ENCODE data around the gene LTBP2. TPM values are rescaled to one million over a fixed set of nuclear protein-coding genes. Genes with fewer than 3 reads are reported as not detected.

LTBP2 gene
- total and polyA plus RNA-seq, 2 experiments from 2014 or later: 7.6 to 8.6 TPM

GRCh38 chr14:74638966-74639365 lies 26.9 kb upstream of the LTBP2 start:
- H3K9me3 ChIP-seq (ENCODE audit: low read depth): no peaks in the 10 kb centered on the region

GRCh38 chr14:74638066-74638465 lies 26.0 kb upstream of the LTBP2 start:
- no peak for TF ChIP-seq EZH2phosphoT487 (IDR thresholded peaks at IDR 0.05; ENCODE audit: low read depth, severe bottlenecking, unreplicated experiment)
- no peak for TF ChIP-seq EZH2 (IDR thresholded peaks at IDR 0.05; ENCODE audit: borderline replicate concordance)
- TF ChIP-seq CTCF (IDR thresholded peaks at IDR 0.05; ENCODE audit: poor library complexity): no peak
- 54% methylated on average over 7 of the region's 7 CpGs for WGBS (ENCODE audit: low lambda C conversion rate, missing lambda C conversion rate)
- H3K9me2 ChIP-seq (replicated peaks; ENCODE audit: insufficient read depth): no peaks in the 10 kb centered on the region
- H3K27ac ChIP-seq: no peak overlapping the region
- peaks cover 6% of the 10 kb centered on the region for H3K4me1 ChIP-seq (ENCODE audit: insufficient read depth)
- no peaks in the 10 kb centered on the region for H4K20me1 ChIP-seq (ENCODE audit: insufficient read depth, poor library complexity, severe bottlenecking)
- no peak overlapping the region for H2AFZ ChIP-seq
- H3K36me3 ChIP-seq (replicated peaks; ENCODE audit: insufficient read depth, low read depth): no peaks in the 10 kb centered on the region
- H3K4me3 ChIP-seq: no peak overlapping the region
- no peaks in the 10 kb centered on the region for H3K79me2 ChIP-seq
- H3K9me3 ChIP-seq (ENCODE audit: low read depth): no peaks in the 10 kb centered on the region
- no peak for DNase-seq (ENCODE audit: low spot score)
- no peak overlapping the region for H3K4me2 ChIP-seq
- H3K27me3 ChIP-seq: no peaks in the 10 kb centered on the region

More at GRCh38 chr14:74638966-74639365, 26.9 kb upstream of the LTBP2 start:
- H3K79me2 ChIP-seq: no peaks in the 10 kb centered on the region
- 92% methylated on average over 1 of the region's 1 CpG for WGBS (ENCODE audit: low lambda C conversion rate, missing lambda C conversion rate)
- no peak for DNase-seq (ENCODE audit: low spot score)
- H3K27me3 ChIP-seq: no peaks in the 10 kb centered on the region
- H3K4me3 ChIP-seq: no peak overlapping the region
- no peak overlapping the region for H3K4me2 ChIP-seq
- H2AFZ ChIP-seq: no peak overlapping the region
- TF ChIP-seq EZH2phosphoT487 (IDR thresholded peaks at IDR 0.05; ENCODE audit: low read depth, severe bottlenecking, unreplicated experiment): no peak
- TF ChIP-seq EZH2 (IDR thresholded peaks at IDR 0.05; ENCODE audit: borderline replicate concordance): no peak
- no peak for TF ChIP-seq CTCF (IDR thresholded peaks at IDR 0.05; ENCODE audit: poor library complexity)
- H3K4me1 ChIP-seq (ENCODE audit: insufficient read depth): peaks cover 6% of the 10 kb centered on the region
- H3K9me2 ChIP-seq (replicated peaks; ENCODE audit: insufficient read depth): no peaks in the 10 kb centered on the region
- no peaks in the 10 kb centered on the region for H4K20me1 ChIP-seq (ENCODE audit: insufficient read depth, poor library complexity, severe bottlenecking)
- H3K36me3 ChIP-seq (replicated peaks; ENCODE audit: insufficient read depth, low read depth): no peaks in the 10 kb centered on the region
- H3K27ac ChIP-seq: no peak overlapping the region

- H3K27ac ChIP-seq: no peak overlapping the region
Observed at GRCh38 chr14:74637178-74637550, 25.1 kb upstream of the LTBP2 start.

More at GRCh38 chr14:74637178-74637550, 25.1 kb upstream of the LTBP2 start:
- Histone ChIP-seq H3K4me3 (no peak overlapping the region), H4K20me1 (ENCODE audit: insufficient read depth, poor library complexity, severe bottlenecking) (no peaks in the 10 kb centered on the region), H3K4me2 (no peak overlapping the region), H3K9me3 (ENCODE audit: low read depth) (no peaks in the 10 kb centered on the region), H3K79me2 (no peaks in the 10 kb centered on the region), H3K9me2 (replicated peaks; ENCODE audit: insufficient read depth) (no peaks in the 10 kb centered on the region), H3K4me1 (ENCODE audit: insufficient read depth) (peaks cover 10% of the 10 kb centered on the region), H2AFZ (no peak overlapping the region), H3K27me3 (no peaks in the 10 kb centered on the region), H3K36me3 (replicated peaks; ENCODE audit: insufficient read depth, low read depth) (no peaks in the 10 kb centered on the region)
- DNase-seq (ENCODE audit: low spot score): no peak
- 24% methylated on average over 3 of the region's 3 CpGs for WGBS (ENCODE audit: low lambda C conversion rate, missing lambda C conversion rate)
- TF ChIP-seq EZH2phosphoT487 (IDR thresholded peaks at IDR 0.05; ENCODE audit: low read depth, severe bottlenecking, unreplicated experiment) (no peak), EZH2 (IDR thresholded peaks at IDR 0.05; ENCODE audit: borderline replicate concordance) (no peak), CTCF (IDR thresholded peaks at IDR 0.05; ENCODE audit: poor library complexity) (no peak)

All from hepatocyte (in vitro differentiated cells).